GOT3 (cell line): ENCODE measurements around the gene TESK1.
"Not testable (repeated sequence)": the region's sequence is repeated elsewhere in the genome, so short reads cannot be mapped to it uniquely, and the experiment has no call there.

Experiments used
- DNase-seq: peaks from one replicate; lab custom pipeline; 2025; ENCODE audit warnings: mixed read lengths; lab: John Stamatoyannopoulos, UW

Gene TESK1

DNA sequence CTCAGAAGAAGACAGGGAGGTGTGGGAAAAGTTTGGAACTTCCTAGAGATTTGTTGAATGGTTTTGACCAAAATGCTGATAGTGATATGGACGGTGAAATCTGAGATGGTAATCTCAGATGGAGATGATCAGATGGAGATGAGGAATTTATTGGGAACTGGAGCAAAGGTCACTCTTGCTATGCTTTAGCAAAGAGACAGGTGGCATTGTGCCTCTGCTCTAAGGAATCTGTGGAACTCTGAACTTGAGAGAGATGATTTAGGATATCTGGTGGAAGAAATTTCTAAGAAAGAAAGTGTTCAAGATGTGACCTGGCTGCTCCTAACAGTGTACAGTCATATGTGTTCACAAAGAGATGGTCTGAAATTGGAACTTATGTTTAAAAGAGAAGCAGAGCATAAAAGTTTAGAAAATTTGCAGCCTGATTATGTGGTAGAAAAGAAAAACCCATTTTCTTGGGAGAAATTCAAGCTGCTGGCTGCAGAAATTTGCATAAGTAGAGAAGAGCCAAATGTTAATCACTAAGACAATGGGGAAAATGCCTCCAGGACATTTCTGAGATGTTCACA lies 25.3 kb upstream of the TESK1 start:
- not testable (repeated sequence) for DNase-seq

DNA sequence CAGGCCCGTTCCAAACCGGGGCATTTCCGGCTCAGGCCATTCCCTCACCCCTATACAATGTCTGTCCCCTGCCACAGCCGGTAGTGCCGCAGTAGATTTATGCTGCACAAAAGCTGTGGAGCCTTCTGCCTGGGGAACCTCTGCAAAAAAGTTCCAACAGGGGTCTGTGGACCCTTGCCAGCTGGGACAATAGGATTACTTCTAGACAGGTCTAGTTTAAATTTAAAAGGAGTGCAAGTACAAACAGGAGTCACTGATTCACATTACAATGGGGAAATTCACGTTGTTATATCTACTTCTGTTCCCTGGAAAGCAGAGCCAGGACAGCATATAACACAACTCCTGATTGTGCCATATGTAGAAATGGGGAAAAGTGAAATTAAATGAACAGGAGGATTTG lies 21.5 kb upstream of the TESK1 start:
- DNase-seq, result not testable (repeated sequence)

DNA sequence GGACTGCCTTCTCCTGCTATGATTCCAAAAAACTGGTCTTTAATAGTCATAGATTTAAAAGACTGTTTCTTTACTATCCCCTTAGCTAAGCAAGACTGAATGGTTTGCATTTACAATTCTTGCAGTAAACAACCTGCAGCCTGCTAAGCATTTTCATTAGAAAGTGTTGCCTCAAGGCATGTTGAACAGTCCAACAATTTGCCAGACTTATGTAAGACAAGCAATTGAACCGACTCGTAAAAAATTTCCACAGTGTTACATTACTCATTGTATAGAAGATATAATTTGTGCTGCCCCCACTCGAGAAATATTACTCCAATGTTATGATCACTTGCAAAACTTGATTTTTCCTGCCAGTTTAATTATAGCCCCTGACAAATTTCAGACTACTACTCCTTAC lies 20.4 kb upstream of the TESK1 start:
- DNase-seq, result not testable (repeated sequence)

DNA sequence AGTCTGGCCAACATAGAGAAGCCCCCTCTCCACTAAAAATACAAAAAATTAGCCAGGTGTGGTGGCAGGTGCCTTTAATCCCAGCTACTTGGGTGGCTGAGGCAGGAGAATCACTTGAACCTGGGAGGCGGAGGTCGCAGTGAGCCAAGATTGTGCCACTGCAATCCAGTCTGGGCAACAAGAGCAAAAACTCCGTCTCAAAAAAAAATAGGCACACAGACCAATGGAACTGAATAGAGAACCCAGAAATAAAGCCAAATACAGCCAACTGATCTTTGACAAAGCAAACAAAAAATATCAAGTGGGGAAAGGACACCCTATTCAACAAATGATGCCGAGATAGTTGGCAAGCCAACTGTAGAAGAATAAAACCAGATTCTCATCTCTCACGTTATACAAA lies 16.6 kb upstream of the TESK1 start:
- DNase-seq, result not testable (repeated sequence)

DNA sequence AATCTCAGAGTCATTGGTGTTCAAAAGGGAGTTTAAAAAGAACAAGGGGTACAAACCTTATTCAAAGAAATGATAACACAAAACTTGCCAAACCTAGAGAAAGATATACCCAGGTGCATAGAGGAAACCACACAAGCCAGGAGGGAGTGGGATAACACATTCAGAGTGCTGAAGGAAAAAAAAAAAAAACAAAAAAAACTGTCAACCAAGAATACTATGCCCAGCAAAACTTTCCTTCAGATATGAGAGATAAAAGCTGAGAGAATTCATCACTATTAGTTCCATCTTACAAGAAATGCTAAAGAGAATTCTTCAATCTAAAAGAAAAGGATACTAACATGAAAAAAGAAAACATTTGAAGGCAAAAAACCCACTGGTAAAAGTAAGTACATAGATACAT lies 11.5 kb upstream of the TESK1 start:
- DNase-seq, result no peak

DNA sequence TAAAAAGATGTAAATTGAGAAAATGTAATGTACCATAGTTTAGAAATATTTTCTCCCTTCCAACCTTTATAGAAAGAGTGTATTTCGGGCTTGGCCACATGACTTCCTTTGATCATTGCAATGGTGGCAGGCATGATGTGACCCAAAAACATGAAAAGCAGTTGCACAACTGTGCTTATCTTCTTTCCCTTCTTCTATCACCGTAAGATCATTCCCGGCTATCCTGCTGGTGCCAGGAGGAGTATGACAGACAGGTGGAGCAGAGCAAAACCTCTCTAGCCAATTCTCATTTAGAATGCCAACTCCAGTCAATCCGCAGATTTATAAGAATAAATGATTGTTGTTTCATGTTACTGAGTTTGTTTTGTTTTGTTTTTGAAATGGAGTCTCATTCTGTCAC lies 10.6 kb upstream of the TESK1 start:
- DNase-seq, result no peak

DNA sequence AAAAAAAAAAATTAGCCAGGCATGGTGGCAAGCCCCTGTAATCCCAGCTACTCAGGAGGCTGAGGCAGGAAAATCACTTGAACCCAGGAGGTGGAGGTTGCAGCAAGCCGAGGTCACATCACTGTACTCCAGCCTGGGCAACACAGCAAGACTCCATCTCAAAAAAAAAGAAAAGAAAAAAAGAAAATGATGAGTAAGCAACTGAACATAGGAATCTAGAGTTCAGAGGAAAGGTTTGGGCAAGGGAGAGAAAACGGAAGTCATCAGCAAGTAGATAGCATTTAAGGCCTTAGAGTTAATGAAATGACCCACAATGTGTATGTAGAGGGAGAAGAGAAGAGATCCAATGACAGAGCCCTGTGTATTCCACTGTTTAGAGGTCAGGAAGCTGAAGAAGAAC lies 8.2 kb upstream of the TESK1 start:
- DNase-seq, result not testable (repeated sequence)

DNA sequence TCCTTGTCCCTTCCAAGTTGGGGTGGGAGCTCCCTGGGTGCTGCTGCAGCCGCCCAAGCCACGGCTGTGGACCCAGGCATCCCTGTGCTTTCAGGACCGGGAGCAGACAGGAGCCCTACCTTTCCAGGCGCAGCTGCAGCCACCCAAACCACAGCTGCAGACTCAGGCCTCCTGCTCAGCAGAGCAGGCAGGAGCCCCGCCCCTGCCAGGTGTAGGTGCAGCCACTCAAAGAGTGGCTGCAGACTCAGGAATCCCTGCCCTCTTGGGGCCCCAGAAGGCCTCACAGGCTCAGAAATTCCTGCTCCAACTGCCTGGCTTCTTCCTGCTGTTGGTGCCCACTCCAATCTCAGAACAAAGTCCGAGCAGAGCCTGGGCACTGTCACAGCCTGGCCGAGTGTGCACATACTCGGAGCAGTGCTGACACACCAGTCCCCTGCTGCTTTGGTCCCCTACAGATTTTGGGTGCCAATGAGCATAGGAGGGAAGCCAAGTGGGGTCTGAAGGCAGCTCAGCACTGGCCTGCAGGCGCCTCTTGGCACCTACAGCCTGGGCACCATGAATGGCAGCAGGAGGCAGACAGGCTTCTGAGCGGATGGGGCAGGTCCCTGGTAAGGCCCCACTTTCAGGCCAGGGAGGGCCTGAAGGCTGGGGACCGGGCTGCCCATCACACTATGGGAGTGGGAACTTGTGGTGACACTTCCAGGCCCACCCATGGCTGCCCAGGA lies 6.0 kb upstream of the TESK1 start:
- no peak for DNase-seq

DNA sequence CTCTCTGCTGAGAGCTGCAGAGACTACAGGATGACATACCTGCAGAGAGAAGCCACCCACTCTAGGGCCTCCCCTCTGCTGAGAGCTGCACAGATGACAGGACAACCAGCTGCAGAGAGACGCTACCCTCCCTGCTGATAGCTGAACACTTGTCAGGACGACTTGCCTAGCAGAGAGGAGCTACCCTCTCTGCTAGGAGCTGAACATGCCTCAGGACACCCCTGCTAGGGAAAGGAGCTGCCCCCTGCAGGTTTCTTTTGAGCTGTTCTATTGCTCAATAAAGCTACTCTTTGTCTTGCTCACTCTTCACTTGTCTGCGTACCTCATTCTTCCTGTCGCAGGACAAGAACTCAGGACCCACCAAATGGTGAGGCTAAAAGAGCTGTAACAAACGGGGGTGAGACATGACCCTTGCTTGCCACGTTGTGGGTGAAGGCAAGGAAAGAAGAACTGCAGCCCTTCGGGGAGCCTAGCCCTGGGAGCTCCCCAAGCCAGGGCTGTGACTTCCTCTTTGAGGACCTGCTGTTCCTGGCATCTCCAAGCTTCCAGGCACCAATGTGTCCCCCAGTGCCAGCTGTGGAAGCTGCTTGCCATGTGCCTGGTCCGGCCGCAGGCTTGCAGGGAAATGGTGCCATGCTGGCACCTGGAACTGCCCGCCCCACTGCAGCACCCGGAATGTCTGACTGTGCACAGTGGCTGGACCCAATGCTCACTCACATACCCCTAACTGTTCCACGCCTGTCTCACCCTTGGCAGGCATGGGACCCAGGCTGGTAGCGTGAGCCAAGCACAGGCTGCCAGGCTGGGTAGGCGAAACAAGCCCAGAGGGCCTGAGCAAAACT lies 5.1 kb upstream of the TESK1 start:
- no peak for DNase-seq

DNA sequence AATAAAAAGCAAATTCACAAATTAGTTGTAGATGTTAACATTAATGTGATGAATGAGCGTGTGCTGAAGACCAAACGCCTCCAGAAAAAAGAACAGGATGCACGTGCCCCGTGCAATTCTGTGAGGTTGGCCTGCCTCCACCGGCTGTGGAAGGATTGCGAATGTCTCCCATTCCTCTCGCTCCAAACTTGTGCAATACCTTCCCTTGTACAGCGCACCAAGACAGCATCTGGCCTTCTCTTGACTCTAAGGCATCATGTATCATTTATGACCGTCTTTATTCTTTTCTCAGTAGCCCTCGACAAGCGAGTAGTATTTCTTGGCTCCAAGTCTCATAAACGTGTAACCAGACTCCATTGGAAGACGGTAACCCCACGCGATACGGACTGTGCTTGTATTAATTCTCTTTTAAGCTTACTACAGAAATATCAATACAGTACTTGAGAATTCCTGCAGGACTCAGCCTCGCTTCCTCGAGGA lies 1.5 kb upstream of the TESK1 start:
- DNase-seq, result no peak

DNA sequence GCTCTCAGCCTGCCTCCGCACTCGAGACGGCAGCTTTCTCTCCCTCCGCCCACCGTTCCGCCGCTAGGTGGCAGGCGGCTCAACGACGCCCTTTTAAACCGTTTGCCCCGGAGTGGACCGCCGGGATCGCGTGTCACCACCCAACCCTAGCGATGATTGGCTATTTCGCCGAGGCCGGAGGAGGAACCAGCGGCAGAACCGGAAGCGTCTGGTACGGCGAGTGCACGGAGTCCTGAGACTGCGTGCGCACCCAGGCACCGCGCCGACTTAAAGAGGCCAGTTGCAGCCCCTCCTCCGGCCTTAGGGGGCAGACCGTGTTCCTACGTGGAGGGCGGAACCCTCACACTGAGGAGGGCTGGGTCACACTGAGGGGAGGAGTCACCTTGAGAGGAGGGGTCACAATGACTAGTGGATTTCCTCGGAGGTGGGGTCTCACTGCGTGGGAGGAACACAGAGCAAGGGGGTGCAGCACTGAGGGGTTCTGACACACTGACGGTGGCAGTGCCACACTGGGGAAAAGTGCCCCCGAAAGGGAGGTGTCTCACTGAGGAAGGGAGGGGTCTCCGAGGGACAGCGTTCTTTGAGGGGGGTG lies 980 bp upstream of the TESK1 start:
- peak; percentile 91 for DNase-seq

DNA sequence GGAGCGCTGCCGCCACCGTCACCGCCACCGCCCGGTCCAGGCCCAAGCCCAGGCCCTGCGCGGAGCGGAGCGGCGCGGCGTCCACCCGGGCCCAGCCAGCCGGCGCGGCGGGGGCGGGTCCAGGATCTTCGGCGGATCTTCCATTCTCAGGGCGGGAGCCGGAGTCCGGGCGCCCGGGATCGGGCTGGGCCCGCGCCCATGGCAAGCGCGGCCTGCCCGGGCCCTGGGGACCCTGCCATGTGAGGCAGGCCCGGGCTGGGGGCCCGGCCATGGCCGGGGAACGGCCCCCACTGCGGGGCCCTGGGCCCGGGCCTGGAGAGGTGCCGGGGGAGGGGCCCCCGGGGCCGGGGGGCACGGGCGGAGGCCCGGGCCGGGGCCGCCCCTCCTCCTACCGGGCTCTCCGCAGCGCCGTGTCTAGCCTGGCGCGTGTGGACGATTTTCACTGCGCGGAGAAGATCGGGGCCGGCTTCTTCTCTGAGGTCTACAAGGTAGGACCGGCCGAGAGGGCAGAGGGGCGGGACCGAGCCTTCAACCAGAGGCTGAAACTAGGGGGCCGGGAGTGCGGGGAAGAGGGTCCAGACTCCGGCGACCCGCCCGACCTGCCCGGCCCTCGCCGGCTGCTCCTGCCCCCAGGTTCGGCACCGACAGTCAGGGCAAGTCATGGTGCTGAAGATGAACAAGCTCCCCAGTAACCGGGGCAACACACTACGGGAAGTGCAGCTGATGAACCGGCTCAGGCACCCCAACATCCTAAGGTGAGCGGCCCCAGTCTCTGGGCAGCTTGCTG lies 482 bp downstream of the TESK1 start:
- DNase-seq, result no peak

DNA sequence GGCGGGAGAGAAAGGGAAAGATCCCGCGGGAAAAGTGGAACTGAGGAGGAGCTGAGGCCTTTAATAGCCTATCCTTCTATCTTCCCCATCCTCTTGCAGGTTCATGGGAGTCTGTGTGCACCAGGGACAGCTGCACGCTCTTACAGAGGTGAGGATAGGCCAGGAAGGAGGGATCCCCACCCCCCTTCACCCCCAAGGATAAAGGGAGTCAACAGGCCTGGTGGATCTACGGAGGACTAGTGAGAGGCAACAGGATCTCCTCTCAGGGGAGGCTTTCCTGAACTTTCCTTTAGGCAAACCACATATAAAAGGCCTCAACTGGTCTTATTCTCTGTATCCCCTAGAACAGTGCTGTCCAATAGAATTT lies 1.1 kb downstream of the TESK1 start:
- no peak for DNase-seq

DNA sequence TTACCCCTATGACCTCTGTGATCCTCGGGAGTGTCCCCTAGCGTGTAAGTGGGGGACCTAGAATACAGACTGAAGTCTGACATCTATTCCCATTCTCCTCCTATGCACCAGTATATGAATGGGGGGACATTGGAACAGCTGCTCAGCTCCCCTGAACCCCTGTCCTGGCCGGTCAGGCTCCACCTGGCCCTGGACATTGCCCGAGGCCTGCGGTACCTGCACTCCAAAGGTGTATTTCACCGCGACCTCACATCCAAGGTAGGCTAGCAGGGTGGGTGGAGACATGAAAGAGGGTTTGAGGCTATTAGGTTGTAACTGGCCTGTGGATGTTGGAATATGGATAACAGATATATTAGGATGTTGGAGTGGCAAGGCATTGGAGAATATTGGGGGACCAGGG lies 1.7 kb downstream of the TESK1 start:
- no peak for DNase-seq

DNA sequence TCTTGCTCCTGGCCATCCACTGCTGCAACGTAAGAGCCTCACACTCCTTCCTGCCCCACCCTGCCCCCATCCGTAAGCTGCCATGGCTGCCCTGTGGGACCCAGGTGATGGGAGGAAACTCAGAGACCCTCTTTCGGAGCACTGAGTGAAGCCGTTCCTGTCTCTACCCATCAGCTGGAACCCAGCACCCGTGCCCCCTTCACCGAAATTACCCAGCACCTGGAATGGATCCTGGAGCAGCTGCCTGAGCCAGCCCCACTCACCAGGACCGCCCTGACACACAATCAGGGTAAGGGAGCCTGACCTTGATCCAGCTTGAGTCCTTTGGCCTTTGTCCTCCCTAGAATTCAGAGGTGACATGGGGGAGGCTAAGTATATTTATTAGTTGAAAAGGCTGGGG lies 3.2 kb downstream of the TESK1 start:
- no peak for DNase-seq

DNA sequence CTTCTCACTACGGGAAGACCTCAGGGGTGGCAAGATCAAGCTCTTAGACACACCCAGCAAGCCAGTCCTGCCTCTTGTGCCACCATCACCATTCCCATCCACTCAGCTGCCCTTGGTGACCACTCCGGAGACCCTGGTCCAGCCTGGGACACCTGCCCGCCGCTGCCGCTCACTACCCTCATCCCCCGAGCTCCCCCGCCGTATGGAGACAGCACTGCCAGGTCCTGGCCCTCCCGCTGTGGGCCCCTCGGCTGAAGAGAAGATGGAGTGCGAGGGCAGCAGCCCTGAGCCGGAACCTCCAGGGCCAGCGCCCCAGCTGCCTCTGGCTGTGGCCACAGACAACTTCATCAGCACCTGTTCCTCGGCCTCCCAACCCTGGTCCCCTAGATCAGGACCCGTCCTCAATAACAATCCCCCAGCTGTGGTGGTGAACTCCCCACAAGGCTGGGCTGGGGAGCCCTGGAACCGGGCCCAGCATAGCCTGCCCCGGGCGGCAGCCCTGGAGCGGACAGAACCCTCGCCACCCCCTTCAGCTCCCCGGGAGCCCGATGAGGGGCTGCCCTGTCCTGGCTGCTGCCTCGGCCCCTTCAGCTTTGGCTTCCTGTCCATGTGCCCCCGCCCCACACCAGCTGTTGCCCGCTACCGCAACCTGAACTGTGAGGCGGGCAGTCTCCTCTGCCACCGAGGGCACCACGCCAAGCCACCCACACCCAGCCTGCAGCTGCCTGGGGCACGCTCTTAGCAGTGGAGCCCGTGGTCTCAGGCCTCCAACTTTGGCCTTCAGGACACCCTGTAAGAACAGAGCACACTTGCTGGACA lies 4.1 kb downstream of the TESK1 start:
- no peak for DNase-seq

DNA sequence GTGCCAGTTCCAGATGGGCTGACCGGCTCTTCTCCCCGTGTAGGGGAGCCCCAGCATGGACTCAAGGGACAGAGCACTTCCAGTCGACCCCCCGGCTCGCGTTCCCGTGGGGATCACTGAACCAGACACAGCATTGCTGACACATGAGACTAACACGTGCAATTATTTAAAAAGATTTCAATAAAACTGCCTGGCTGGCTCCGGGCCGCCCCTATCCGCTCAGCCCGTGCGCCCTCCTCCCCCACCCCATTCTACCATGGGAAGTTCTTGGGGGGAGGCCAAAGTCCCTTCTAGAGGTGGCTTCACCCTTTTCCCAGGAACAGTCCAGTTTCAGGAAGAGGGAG lies 4.7 kb downstream of the TESK1 start:
- no peak for DNase-seq

DNA sequence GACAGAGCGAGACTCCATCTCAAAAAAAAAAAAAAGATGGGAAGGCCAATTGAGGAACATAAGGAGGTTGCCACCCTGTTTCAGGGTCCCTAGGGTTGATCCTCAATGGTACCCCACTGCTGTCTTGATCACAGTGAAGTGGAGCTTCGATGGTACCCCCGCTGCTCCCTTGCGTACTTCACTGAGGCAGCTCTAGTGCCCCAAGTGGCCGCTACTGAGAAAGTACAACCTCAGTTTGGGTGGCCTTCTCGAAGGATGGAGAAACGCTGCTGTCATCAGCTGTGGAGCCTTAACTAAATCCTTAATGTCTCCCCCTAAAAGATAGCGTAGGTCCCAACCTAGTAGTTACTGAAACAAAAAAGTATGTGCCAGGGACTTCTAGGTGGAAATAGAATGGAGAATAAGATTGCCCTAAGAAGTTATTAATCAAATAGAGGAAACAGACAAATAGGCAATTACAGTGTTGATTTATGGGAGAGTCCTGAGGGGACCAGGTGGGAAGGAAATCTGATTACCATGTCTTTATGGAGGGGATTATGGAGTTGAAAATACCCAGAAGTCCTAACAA lies 6.3 kb downstream of the TESK1 start:
- no peak for DNase-seq

DNA sequence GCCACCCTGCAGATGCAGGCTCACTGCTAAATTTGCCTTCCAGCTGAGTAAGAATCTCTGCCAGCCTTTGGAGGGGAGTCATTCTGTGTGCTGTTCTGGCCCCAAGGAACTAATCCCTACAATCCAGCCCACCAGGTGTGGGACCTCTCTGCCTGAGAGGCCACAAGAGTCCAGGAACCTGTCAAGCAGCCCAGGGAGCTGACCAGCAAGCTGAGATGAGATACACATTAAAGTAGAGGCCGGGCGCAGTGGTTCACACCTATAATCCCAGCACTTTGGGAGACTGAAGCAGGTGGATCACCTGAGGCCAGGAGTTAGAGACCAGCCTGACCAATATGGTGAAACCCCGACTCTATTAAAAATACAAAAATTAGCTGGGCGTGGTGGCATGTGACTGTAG lies 7.0 kb downstream of the TESK1 start:
- DNase-seq, result not testable (repeated sequence)

DNA sequence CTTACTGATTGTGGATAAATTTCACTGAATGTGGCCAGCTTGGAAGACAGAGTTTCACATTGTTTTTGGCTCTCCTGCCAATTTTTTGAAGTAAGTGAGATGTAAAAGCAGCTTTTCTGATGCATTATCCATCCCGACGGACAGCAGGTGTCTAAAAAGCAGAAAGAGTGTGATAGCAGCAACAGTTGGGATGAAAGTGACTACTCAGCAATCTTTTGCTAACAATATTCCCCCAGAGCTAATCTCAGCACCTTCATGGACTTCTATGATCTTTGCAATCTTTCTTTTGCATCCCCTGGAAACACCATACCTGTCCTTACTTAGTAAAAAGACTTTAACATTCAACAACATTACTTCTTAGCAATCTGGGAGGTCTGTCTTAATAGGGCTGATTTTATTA lies 7.8 kb downstream of the TESK1 start:
- no peak for DNase-seq
